ENCODE data around the gene SSBP2. TPM values are rescaled to one million over a fixed set of nuclear protein-coding genes. Genes with fewer than 3 reads are reported as not detected.
"Not testable (repeated sequence)": the region's sequence is repeated elsewhere in the genome, so short reads cannot be mapped to it uniquely, and the experiment has no call there.

Gene SSBP2
- total RNA-seq, 2 experiments from 2014 or later = 28.1 to 30.3 TPM

DNA sequence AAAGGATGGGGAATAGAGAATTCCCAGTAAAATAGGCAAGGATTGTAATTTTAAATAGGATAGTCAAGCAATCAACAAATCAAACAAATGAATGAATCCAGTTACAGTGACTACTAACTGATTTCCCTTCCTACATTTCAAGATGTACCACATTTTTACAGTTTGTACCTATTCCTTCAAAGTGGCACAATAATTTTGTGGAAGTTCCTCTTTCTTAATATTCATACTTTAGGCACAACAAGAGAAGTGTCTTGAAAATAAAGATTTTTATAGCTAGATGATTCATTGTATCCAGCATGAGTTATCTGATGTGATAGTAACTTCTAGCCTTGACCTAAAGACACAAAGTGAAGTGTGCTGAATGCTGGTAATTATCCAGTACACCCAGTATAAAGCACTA, 234.8 kb downstream of the SSBP2 start:
- Mint-ChIP-seq H3K36me3 (ENCODE audit: low read depth) (no peaks in the 10 kb centered on the region), H3K4me1 (no peaks in the 10 kb centered on the region), H3K9me3 (no peaks in the 10 kb centered on the region), H3K27ac (no peak overlapping the region), H3K27me3 (no peaks in the 10 kb centered on the region), H3K4me3 (no peak overlapping the region)
- ChIA-PET POLR2A (no interaction called here), CTCF (interaction anchor here (1.1 to 1.4 kb wide), 2 partner anchors 235 to 649 kb away, joined by 4 to 6 read pairs; partner anchors contain the start of gene SSBP2)
- DNase-seq = no peak

- Mint-ChIP-seq H3K27me3 (no peaks in the 10 kb centered on the region), H3K4me1 (no peaks in the 10 kb centered on the region), H3K27ac (no peak overlapping the region), H3K36me3 (ENCODE audit: low read depth) (no peaks in the 10 kb centered on the region), H3K9me3 (no peaks in the 10 kb centered on the region), H3K4me3 (no peak overlapping the region)
- POLR2A ChIA-PET = no interaction called here
- CTCF ChIA-PET = interaction anchor here (0.8 to 1.6 kb wide), 2 partner anchors 11 to 17 kb away, joined by 3 to 4 read pairs; no protein-coding TSS in a partner anchor
- no peak for DNase-seq
Observed at GRCh38 chr5:81513982-81514381, 236.9 kb downstream of the SSBP2 start.

DNA sequence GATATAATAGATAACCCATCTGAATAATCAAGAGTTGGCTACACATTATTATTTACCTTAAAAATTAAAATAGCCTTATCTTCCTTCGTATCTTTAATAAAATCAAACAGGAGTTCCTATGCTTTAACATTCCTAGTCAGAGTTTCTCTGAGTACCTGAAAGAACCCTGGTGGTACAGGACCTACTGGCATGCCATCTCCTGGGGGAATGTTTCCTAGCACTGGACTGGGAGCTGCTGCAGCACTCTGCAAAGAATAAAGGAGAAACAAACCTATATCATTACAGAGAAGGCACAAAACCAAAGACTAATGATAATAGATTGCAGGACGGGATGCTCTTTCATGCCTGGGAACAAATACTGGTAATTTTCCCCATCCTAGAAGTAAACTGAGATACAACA, 237.4 kb downstream of the SSBP2 start:
- POLR2A ChIA-PET = no interaction called here
- Mint-ChIP-seq H3K4me3 (no peak overlapping the region), H3K4me1 (no peaks in the 10 kb centered on the region), H3K27me3 (no peaks in the 10 kb centered on the region), H3K27ac (no peak overlapping the region), H3K9me3 (no peaks in the 10 kb centered on the region), H3K36me3 (ENCODE audit: low read depth) (no peaks in the 10 kb centered on the region)
- CTCF ChIA-PET = interaction anchor here (0.8 to 1.6 kb wide), 2 partner anchors 11 to 16 kb away, joined by 3 to 4 read pairs; no protein-coding TSS in a partner anchor
- no peak for DNase-seq

GRCh38 chr5:81506900-81507588, 243.9 kb downstream of the SSBP2 start:
- peaks cover under 1% of the 10 kb centered on the region for H3K9me3 Mint-ChIP-seq
- no peaks in the 10 kb centered on the region for H3K27me3 Mint-ChIP-seq
- H3K36me3 Mint-ChIP-seq (ENCODE audit: low read depth) = peaks cover 6% of the 10 kb centered on the region
- POLR2A ChIA-PET = interaction anchor here (1.0 to 1.2 kb wide), 2 partner anchors 244 to 345 kb away, joined by 3 to 4 read pairs; partner anchors contain the start of gene SSBP2
- no peak overlapping the region for H3K27ac Mint-ChIP-seq
- DNase-seq = peak; percentile 37
- H3K4me3 Mint-ChIP-seq = no peak overlapping the region
- H3K4me1 Mint-ChIP-seq = no peaks in the 10 kb centered on the region
- CTCF ChIA-PET = interaction anchor here (0.7 to 1.9 kb wide), 4 partner anchors 15 to 718 kb away, joined by 3 to 5 read pairs (median 4); no protein-coding TSS in a partner anchor

GRCh38 chr5:81506378-81506777, 244.5 kb downstream of the SSBP2 start:
- Mint-ChIP-seq H3K4me3 (no peak overlapping the region), H3K9me3 (peaks cover 2% of the 10 kb centered on the region), H3K4me1 (no peaks in the 10 kb centered on the region), H3K27me3 (no peaks in the 10 kb centered on the region), H3K36me3 (ENCODE audit: low read depth) (peaks cover 9% of the 10 kb centered on the region), H3K27ac (no peak overlapping the region)
- ChIA-PET CTCF (interaction anchor here (0.7 to 1.9 kb wide), 3 partner anchors 14 to 660 kb away, joined by 3 to 5 read pairs (median 4); no protein-coding TSS in a partner anchor), POLR2A (interaction anchor here (1.0 kb wide), 1 partner anchor 345 kb away, joined by 3 read pairs; no protein-coding TSS in a partner anchor)
- DNase-seq = no peak

- CTCF ChIA-PET = no interaction called here
- Mint-ChIP-seq H3K4me3 (no peak overlapping the region), H3K36me3 (ENCODE audit: low read depth) (peaks cover 9% of the 10 kb centered on the region), H3K27ac (no peak overlapping the region), H3K4me1 (no peaks in the 10 kb centered on the region), H3K9me3 (peaks cover 2% of the 10 kb centered on the region), H3K27me3 (no peaks in the 10 kb centered on the region)
- POLR2A ChIA-PET = no interaction called here
- DNase-seq = no peak
Observed at GRCh38 chr5:81505672-81506071, 245.2 kb downstream of the SSBP2 start.

DNA sequence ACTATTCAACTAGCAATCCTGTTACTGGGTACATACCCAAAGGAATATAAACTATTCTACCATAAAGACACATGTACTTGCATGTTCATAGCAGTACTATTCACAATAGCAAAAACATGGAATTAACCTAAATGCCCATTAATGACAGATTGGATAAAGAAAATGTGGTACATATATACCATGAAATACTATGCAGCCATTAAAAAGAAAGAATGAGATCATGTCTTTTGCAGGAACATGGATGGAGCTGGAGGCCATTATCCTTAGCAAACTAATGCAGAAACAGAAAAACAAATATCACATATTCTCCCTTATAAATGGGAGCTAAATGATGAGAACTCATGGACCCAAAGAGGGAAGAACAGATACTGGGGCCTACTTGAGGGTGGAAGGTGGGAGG, 247.3 kb downstream of the SSBP2 start:
- DNase-seq; H3K4me1 Mint-ChIP-seq; H3K4me3 Mint-ChIP-seq; CTCF ChIA-PET; H3K27ac Mint-ChIP-seq; POLR2A ChIA-PET; H3K9me3 Mint-ChIP-seq; H3K36me3 Mint-ChIP-seq (ENCODE audit: low read depth); H3K27me3 Mint-ChIP-seq: not testable (repeated sequence)

- H3K9me3 Mint-ChIP-seq = no peaks in the 10 kb centered on the region
- H3K4me1 Mint-ChIP-seq = no peaks in the 10 kb centered on the region
- no peak for DNase-seq
- H3K27me3 Mint-ChIP-seq = no peaks in the 10 kb centered on the region
- CTCF ChIA-PET = no interaction called here
- H3K36me3 Mint-ChIP-seq (ENCODE audit: low read depth) = no peaks in the 10 kb centered on the region
- POLR2A ChIA-PET = no interaction called here
- H3K27ac Mint-ChIP-seq = no peak overlapping the region
- H3K4me3 Mint-ChIP-seq = no peak overlapping the region
Observed at GRCh38 chr5:81495286-81495685, 255.6 kb downstream of the SSBP2 start.

- Mint-ChIP-seq H3K4me3 (no peak overlapping the region), H3K27ac (no peak overlapping the region), H3K4me1 (no peaks in the 10 kb centered on the region), H3K27me3 (no peaks in the 10 kb centered on the region), H3K36me3 (ENCODE audit: low read depth) (no peaks in the 10 kb centered on the region), H3K9me3 (no peaks in the 10 kb centered on the region)
- no peak for DNase-seq
- CTCF ChIA-PET = no interaction called here
- POLR2A ChIA-PET = no interaction called here
Observed at GRCh38 chr5:81488862-81489261, 262.0 kb downstream of the SSBP2 start.

DNA sequence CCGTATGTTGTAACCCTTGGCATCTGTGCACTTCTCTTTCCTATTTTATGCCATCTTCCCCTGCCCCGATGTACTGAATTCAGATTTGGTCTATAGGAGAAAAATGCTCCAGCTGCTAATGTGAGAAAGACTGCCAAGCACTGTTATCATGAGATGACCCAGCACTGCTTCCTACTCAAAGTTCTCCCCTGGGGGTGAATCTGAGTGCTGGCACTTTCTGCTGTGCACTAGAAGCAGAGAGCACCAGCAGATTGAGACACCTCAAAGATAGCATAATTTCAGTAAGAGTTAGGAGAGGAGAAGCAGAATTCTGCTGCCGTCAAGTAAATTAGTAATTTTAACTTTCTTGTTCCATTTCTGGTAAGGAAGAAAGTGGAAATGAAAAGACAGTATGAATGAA, 264.2 kb downstream of the SSBP2 start:
- Mint-ChIP-seq H3K4me3 (no peak overlapping the region), H3K9me3 (no peaks in the 10 kb centered on the region), H3K27ac (no peak overlapping the region), H3K36me3 (ENCODE audit: low read depth) (no peaks in the 10 kb centered on the region), H3K4me1 (no peaks in the 10 kb centered on the region), H3K27me3 (no peaks in the 10 kb centered on the region)
- ChIA-PET CTCF (no interaction called here), POLR2A (no interaction called here)
- DNase-seq = no peak

DNA sequence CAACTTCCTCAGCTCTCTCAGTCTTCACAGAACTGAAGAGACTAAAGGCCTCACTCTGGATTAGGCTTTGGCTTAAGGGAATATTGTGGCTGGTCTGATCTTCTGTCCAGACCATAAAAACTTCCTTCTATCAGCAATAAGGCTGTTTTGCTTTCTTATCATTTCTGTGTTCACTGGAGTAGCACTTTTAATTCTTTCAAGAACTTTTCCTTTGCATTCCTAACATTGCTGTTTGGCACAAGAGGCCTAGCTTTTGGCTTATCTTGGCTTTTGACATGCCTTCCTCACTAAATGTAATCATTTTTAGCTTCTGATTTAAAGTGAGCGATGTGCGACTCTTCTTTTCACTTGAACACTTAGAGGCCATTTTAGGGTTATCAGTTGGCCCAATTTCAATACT, 268.3 kb downstream of the SSBP2 start:
- POLR2A ChIA-PET = no interaction called here

GRCh38 chr5:81473395-81473794, 277.5 kb downstream of the SSBP2 start:
- POLR2A ChIA-PET; H3K27ac Mint-ChIP-seq; H3K4me3 Mint-ChIP-seq; H3K27me3 Mint-ChIP-seq; CTCF ChIA-PET; H3K36me3 Mint-ChIP-seq (ENCODE audit: low read depth); DNase-seq; H3K9me3 Mint-ChIP-seq; H3K4me1 Mint-ChIP-seq: not testable (repeated sequence)

More for the DNA sequence above, 268.3 kb downstream of the SSBP2 start:
- Mint-ChIP-seq H3K27ac (no peak overlapping the region), H3K4me3 (no peak overlapping the region), H3K27me3 (no peaks in the 10 kb centered on the region), H3K4me1 (peaks cover 3% of the 10 kb centered on the region), H3K36me3 (ENCODE audit: low read depth) (no peaks in the 10 kb centered on the region), H3K9me3 (no peaks in the 10 kb centered on the region)
- CTCF ChIA-PET = no interaction called here
- no peak for DNase-seq

GRCh38 chr5:81469676-81470075, 281.2 kb downstream of the SSBP2 start:
- peaks cover 9% of the 10 kb centered on the region for H3K36me3 Mint-ChIP-seq (ENCODE audit: low read depth)
- H3K27ac Mint-ChIP-seq = no peak overlapping the region
- H3K9me3 Mint-ChIP-seq = no peaks in the 10 kb centered on the region
- H3K27me3 Mint-ChIP-seq = no peaks in the 10 kb centered on the region
- POLR2A ChIA-PET = interaction anchor here (0.5 kb wide), 1 partner anchor 507 kb away, joined by 3 read pairs; no protein-coding TSS in a partner anchor
- H3K4me3 Mint-ChIP-seq = no peak overlapping the region
- DNase-seq = no peak
- no peaks in the 10 kb centered on the region for H3K4me1 Mint-ChIP-seq
- CTCF ChIA-PET = no interaction called here

DNA sequence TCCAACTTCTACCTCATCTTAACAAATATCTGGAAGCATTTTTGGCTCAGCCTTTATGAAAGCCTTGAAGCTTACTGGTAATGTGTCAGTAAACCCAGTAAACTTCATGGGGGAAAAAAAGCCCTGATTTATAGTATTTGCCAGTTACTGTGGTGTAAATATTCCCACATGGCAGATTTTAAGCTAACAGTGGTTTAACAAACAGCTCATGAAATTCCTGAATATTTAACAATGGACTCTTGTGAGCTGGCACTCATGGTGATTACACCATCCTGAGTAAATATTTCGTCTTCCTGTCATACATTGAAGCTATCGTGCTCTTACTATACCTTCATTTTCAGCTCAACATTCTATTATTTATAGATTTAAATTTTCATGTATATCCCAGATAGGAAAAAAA, 300.0 kb downstream of the SSBP2 start:
- DNase-seq = no peak
- Mint-ChIP-seq H3K4me3 (no peak overlapping the region), H3K27me3 (no peaks in the 10 kb centered on the region), H3K27ac (no peak overlapping the region), H3K9me3 (no peaks in the 10 kb centered on the region), H3K4me1 (no peaks in the 10 kb centered on the region), H3K36me3 (ENCODE audit: low read depth) (peaks cover 5% of the 10 kb centered on the region)
- ChIA-PET CTCF (no interaction called here), POLR2A (no interaction called here)

Data from activated CD4-positive, alpha-beta memory T cell treated with anti-CD3 and anti-CD28 coated beads, Interleukin-2, amount 10 ng/mL, durations not matched to agents 7 days and 5 days (primary cell).